H1 (cell line): ENCODE results near the gene FRZB. TPM values are rescaled to one million over a fixed set of nuclear protein-coding genes. Genes with fewer than 3 reads are reported as not detected.

Experiments used
- CTCF ChIA-PET: fragments of 300-600 bp; sonication (Branson Sonifier 250); formaldehyde crosslinking; loops from one replicate; lab custom pipeline; 2021; ENCODE audit not compliant: partially characterized antibody; lab: Charles Lee
- POLR2A ChIA-PET: fragments of 300-600 bp; sonication (Branson Sonifier 250); formaldehyde crosslinking; loops from one replicate; lab custom pipeline; 2021; ENCODE audit warnings: inconsistent platforms; ENCODE audit not compliant: partially characterized antibody; lab: Charles Lee
- DNase-seq, 2 experiments: peaks; one replicate each; pipeline versions ENCODE4 v3.0.0 to v3.0.0-alpha.2; 2010 to 2022; ENCODE audit warnings: low spot score in 2 of 2, low read depth in 1 of 2, mixed read lengths in 1 of 2
- FAIRE-seq: peaks from 2 replicates; lab custom pipeline; 2011; peaks lifted over from hg19 to GRCh38; lab: Jason Lieb, UNC
- H2AFZ ChIP-seq: 2 replicates; pipeline ENCODE4 v1.8.1; 2012; ENCODE audit warnings: low read length, inconsistent platforms
- H2AK5ac ChIP-seq: 2 replicates; pipeline ENCODE4 v1.6.1; 2013; ENCODE audit warnings: low read depth, low read length
- H2BK120ac ChIP-seq: replicated peaks from 2 replicates; pipeline ENCODE3; 2013; ENCODE audit warnings: low read depth, low read length, inconsistent platforms
- H2BK12ac ChIP-seq: 2 replicates; pipeline ENCODE4 v1.6.1; 2013; ENCODE audit warnings: low read depth, low read length
- H2BK15ac ChIP-seq: 2 replicates; pipeline ENCODE4 v1.6.1; 2013; ENCODE audit warnings: low read length
- H2BK20ac ChIP-seq: 2 replicates; pipeline ENCODE4 v1.6.1; 2013; ENCODE audit warnings: low read length
- H2BK5ac ChIP-seq: 2 replicates; pipeline ENCODE4 v1.6.1; 2013; ENCODE audit warnings: low read depth, low read length
- H3K14ac ChIP-seq: 2 replicates; pipeline ENCODE4 v1.6.1; 2013; ENCODE audit warnings: inconsistent platforms; ENCODE audit not compliant: insufficient read length
- H3K18ac ChIP-seq: 2 replicates; pipeline ENCODE4 v1.6.1; 2013; ENCODE audit warnings: low read length; ENCODE audit errors: extremely low read depth
- H3K23ac ChIP-seq: 2 replicates; pipeline ENCODE4 v1.6.1; 2013; ENCODE audit warnings: inconsistent platforms; ENCODE audit not compliant: insufficient read length
- H3K23me2 ChIP-seq: 2 replicates; pipeline ENCODE4 v1.6.1; 2013; ENCODE audit warnings: low read depth, low read length
- H3K27ac ChIP-seq: 2 replicates; pipeline ENCODE4 v1.6.1; 2011; ENCODE audit warnings: low read depth, low read length, inconsistent platforms
- H3K27me3 ChIP-seq, 4 experiments: replicated peaks in 1 of 4; 1 replicate in 1 of 4; 2 replicates in 3 of 4; pipeline versions ENCODE4 v1.6.1 to v1.8.1; 2011 to 2013; ENCODE audit warnings: low read length in 3 of 4, mild to moderate bottlenecking in 3 of 4, inconsistent platforms in 2 of 4, mixed read lengths in 2 of 4, moderate library complexity in 1 of 4; ENCODE audit not compliant: control insufficient read depth in 3 of 4, insufficient read depth in 3 of 4; ENCODE audit errors: extremely low read depth in 1 of 4
- H3K36me3 ChIP-seq, 4 experiments: 2 replicates each; pipeline versions ENCODE4 v1.6.1 to v1.8.1; 2011 to 2013; ENCODE audit warnings: mild to moderate bottlenecking in 4 of 4, low read length in 3 of 4, moderate library complexity in 2 of 4, control low read depth in 1 of 4, inconsistent platforms in 1 of 4; ENCODE audit not compliant: insufficient read depth in 4 of 4, control insufficient read depth in 2 of 4
- H3K4ac ChIP-seq: replicated peaks from 2 replicates; pipeline ENCODE3; 2013; ENCODE audit warnings: low read length, low read depth, mixed read lengths, inconsistent platforms; ENCODE audit not compliant: insufficient read length
- H3K4me1 ChIP-seq, 4 experiments: replicated peaks in 1 of 4; 1 replicate in 1 of 4; 2 replicates in 3 of 4; pipeline versions ENCODE4 v1.6.1 to v1.8.1; 2011 to 2013; ENCODE audit warnings: low read length in 3 of 4, inconsistent platforms in 2 of 4, mixed read lengths in 1 of 4; ENCODE audit not compliant: insufficient read depth in 4 of 4, control insufficient read depth in 3 of 4
- H3K4me2 ChIP-seq, 2 experiments: 2 replicates each; pipeline versions ENCODE4 v1.6.1 to v1.8.1; 2011 to 2013; ENCODE audit warnings: low read depth in 2 of 2, low read length in 2 of 2, control low read depth in 1 of 2, inconsistent platforms in 1 of 2, mild to moderate bottlenecking in 1 of 2; ENCODE audit not compliant: insufficient read depth in 1 of 2
- H3K4me3 ChIP-seq, 4 experiments: fragments of 200-600, 300-600 bp in 1 of 4; sonication (generic), shearing (Covaris generic), sonication (Bioruptor Twin) in 1 of 4; 2 replicates each; pipeline versions ENCODE4 v1.5.1 to v1.8.1; 2011 to 2016; ENCODE audit warnings: low read length in 4 of 4, low read depth in 3 of 4, control low read depth in 2 of 4, inconsistent platforms in 2 of 4, mild to moderate bottlenecking in 2 of 4, mixed read lengths in 1 of 4, moderate library complexity in 1 of 4; ENCODE audit not compliant: insufficient read depth in 2 of 4; ENCODE audit errors: extremely low read depth in 1 of 4
- H3K56ac ChIP-seq: replicated peaks from 2 replicates; pipeline ENCODE3; 2013; ENCODE audit warnings: low read depth, mild to moderate bottlenecking, mixed read lengths, low read length, inconsistent platforms; ENCODE audit not compliant: insufficient read length
- H3K79me1 ChIP-seq: 2 replicates; pipeline ENCODE4 v1.6.1; 2013; ENCODE audit warnings: low read depth, low read length, control low read depth
- H3K79me2 ChIP-seq, 2 experiments: 2 replicates each; pipeline versions ENCODE4 v1.6.1 to v1.8.1; 2012 to 2013; ENCODE audit warnings: low read length in 2 of 2, mild to moderate bottlenecking in 2 of 2, inconsistent platforms in 1 of 2; ENCODE audit not compliant: insufficient read depth in 2 of 2, control insufficient read depth in 1 of 2
- H3K9ac ChIP-seq, 4 experiments: replicated peaks in 1 of 4; 1 replicate in 1 of 4; 2 replicates in 3 of 4; pipeline versions ENCODE4 v1.6.1 to v1.8.1; 2011 to 2013; ENCODE audit warnings: low read depth in 3 of 4, low read length in 3 of 4, control low read depth in 2 of 4, mild to moderate bottlenecking in 2 of 4, moderate library complexity in 2 of 4, inconsistent platforms in 1 of 4; ENCODE audit errors: extremely low read depth in 1 of 4
- H3K9me3 ChIP-seq, 2 experiments: 2 replicates each; pipeline versions ENCODE4 v1.6.1 to v1.8.1; 2012 to 2013; ENCODE audit warnings: mild to moderate bottlenecking in 2 of 2, moderate library complexity in 2 of 2, control low read depth in 1 of 2, inconsistent platforms in 1 of 2, low read depth in 1 of 2, low read length in 1 of 2, mixed read lengths in 1 of 2; ENCODE audit not compliant: insufficient read depth in 2 of 2
- H4K20me1 ChIP-seq, 2 experiments: replicated peaks in 1 of 2; 2 replicates each; pipeline versions ENCODE3 to v1.8.1; 2011 to 2013; ENCODE audit warnings: inconsistent platforms in 2 of 2, low read length in 2 of 2, mild to moderate bottlenecking in 1 of 2; ENCODE audit not compliant: insufficient read depth in 2 of 2, control insufficient read depth in 1 of 2
- H4K5ac ChIP-seq: 2 replicates; pipeline ENCODE4 v1.6.1; 2013; ENCODE audit warnings: low read length, low read depth, mixed read lengths, inconsistent platforms; ENCODE audit not compliant: insufficient read length
- H4K8ac ChIP-seq: 2 replicates; pipeline ENCODE4 v1.8.0; 2013; ENCODE audit warnings: mild to moderate bottlenecking, moderate library complexity, low read length, inconsistent platforms; ENCODE audit not compliant: insufficient read depth; ENCODE audit errors: extremely low read depth
- H4K91ac ChIP-seq: replicated peaks from 2 replicates; pipeline ENCODE3; 2013; ENCODE audit warnings: low read length, mixed read lengths, inconsistent platforms; ENCODE audit not compliant: insufficient read length
- GTF2F1 ChIP-seq: IDR thresholded peaks from 2 replicates; pipeline ENCODE4 v1.6.1; 2012; ENCODE audit warnings: low read depth, low read length, improper control_type of control experiment, borderline replicate concordance
- KDM4A ChIP-seq: IDR thresholded peaks from one replicate; pipeline ENCODE4 v1.7.1; 2012; ENCODE audit warnings: low read depth, mild to moderate bottlenecking, moderate library complexity, low read length, inconsistent platforms; ENCODE audit not compliant: severe bottlenecking
- RBBP5 ChIP-seq: IDR thresholded peaks from 2 replicates; pipeline ENCODE4 v1.7.1; 2012; ENCODE audit warnings: low read depth, mild to moderate bottlenecking, inconsistent platforms, low read length, moderate library complexity, borderline replicate concordance
- TAF1 ChIP-seq: IDR thresholded peaks from 2 replicates; pipeline ENCODE4 v1.6.1; 2011; ENCODE audit warnings: mild to moderate bottlenecking, low read depth, low read length
- WGBS, 2 experiments: shearing (Covaris generic) in 1 of 2; methylation state at CpG; one replicate each; pipeline versions ENCODE4 v1.1.6 to v1.1.7; 2013 to 2015; ENCODE audit warnings: low lambda C conversion rate in 2 of 2, mixed read lengths in 2 of 2, inconsistent platforms in 1 of 2, low coverage in 1 of 2, missing lambda C conversion rate in 1 of 2; ENCODE audit not compliant: insufficient replicate concordance in 2 of 2, insufficient coverage in 1 of 2, insufficient read length in 1 of 2; ENCODE audit errors: extremely low coverage in 1 of 2, missing lambda C conversion rate in 1 of 2; 5-methylcytosine and 5-hydroxymethylcytosine counted together
- long read RNA-seq, 2 experiments: library from RNA in 1 of 2; library from capped mRNA in 1 of 2; stranded (forward); transcript quantifications; one replicate each; pipeline ENCODE4 v2.0.0, GENCODE V29; 2021; ENCODE audit warnings: inconsistent platforms in 1 of 2
- polyA minus RNA-seq, 3 experiments: library from RNA; depleted of rRNA, polyadenylated mRNA; stranded (reverse); fragments of >200 nt; gene quantifications; 1 replicate in 2 of 3; 2 replicates in 1 of 3; pipeline ENCODE4 v1.2.3, GENCODE V29; 2011
- polyA plus RNA-seq, 7 experiments: library from polyadenylated mRNA; depleted of rRNA in 3 of 7; stranded (reverse) in 5 of 7; unstranded in 2 of 7; fragments of >200 nt in 5 of 7; fragments of 200-250 nt in 2 of 7; gene quantifications; 1 replicate in 5 of 7; 2 replicates in 1 of 7; 4 replicates in 1 of 7; pipeline versions ENCODE4 v1.2.1 to v1.2.3, GENCODE V29; 2011 to 2013; ENCODE audit warnings: missing spikeins in 2 of 7, mixed read lengths in 2 of 7
- total RNA-seq: library from RNA; stranded (reverse); fragmentation: NEBNext Ultra II Directional; extraction: Animal tissue kit (Norgen Biotek cat#: 25700); gene quantifications from 2 replicates; pipeline ENCODE4 v1.2.1, GENCODE V29; 2021
- TF ChIP-seq, protein P1 (sequence below): IDR thresholded peaks from 2 replicates; pipeline ENCODE4 v1.6.1; 2012; ENCODE audit warnings: inconsistent platforms
- TF ChIP-seq, protein P2 (sequence below): IDR thresholded peaks from 2 replicates; pipeline ENCODE4 v1.6.1; 2012; ENCODE audit warnings: inconsistent platforms

The FRZB gene
- total RNA-seq (4.6 and 4.7 TPM in 2 replicates), polyA plus RNA-seq (2011; rRNA removed) (4.4 and 5.0 TPM in 2 replicates), polyA minus RNA-seq (2011; rRNA and poly(A)+ RNA removed) (2.4 and 2.5 TPM in 2 replicates)
- 4.4 TPM for polyA plus RNA-seq (2011; cell fraction: cytosol; rRNA removed)
- 4.7 TPM for polyA plus RNA-seq (2011; cell fraction: nucleus; rRNA removed)
- 2.8 to 4.4 TPM (median 3.2 TPM) in 4 replicates for polyA plus RNA-seq (2012, experiment 1 of 2)
- 2.7 TPM for polyA plus RNA-seq (2012, experiment 2 of 2)
- 2.7 TPM for polyA plus RNA-seq (2013, experiment 1 of 2)
- 3.5 TPM for polyA plus RNA-seq (2013, experiment 2 of 2)
- polyA minus RNA-seq (2011; cell fraction: cytosol; rRNA and poly(A)+ RNA removed) = 2.6 TPM
- 3.4 TPM for polyA minus RNA-seq (2011; cell fraction: nucleus; rRNA and poly(A)+ RNA removed)
- long read RNA-seq, experiment 1, transcript FRZB-201 (6 exons, 3,162 nt) = major isoform, 12 of 17 reads
- long read RNA-seq, experiment 1, partial matches to known transcripts = 1 of 17 reads
- long read RNA-seq, experiment 1, other reads (novel, unspliced or antisense) = 4 of 17 reads
- long read RNA-seq, experiment 2 = 0 reads

DNA sequence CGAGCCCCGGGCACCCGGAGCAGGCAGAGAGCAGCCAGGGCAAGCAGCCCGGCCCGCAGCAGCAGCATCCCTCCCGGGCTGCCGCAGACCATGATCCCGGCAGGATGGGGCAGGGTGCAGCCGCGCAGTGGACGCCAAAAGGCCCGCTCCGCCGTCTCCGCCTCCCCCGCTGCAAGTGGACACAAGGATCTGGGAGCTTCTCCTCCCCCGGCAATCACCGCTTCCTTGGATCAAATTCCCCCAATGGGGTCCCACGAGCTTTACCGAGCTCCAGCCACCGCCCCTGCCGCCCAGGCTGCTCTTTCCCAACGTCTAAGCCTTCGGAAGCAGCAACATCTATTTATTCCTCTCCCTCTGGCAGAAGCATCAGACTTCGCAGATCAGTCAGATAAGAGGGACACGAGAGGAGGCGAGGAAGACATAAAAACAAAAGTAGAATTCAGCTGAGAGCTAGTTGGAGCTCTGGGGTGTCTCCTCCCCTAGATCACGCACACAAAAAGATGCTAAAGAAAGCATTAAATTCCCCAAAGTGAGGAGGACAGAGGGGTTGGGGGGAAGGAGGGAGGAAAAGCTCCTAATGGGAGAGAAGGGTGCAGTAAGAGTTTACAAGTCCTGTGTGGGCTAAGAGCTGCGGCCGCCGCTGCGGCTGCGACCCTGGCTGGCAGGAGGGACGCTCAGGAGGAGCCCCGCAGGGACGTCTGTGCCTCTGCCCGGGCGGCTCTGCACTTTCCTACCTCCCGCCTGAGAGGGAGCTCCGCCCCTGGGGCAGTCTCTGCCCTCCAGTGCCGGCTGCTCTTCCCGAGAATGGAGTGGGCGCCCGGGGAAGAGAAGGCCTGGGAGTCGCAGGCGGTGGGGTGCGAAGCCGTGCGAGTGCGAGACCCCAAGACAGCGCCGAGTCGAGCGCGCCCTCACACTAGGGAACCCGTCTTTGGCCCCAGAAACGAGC, at the start of gene FRZB:
FRZB (minus strand) TSS at position 177 of the 946 bp plus-strand sequence; CDS start at position 92, 85 bp downstream.
- no peak within 1 kb of the TSS for H3K23ac ChIP-seq
- H2BK12ac ChIP-seq = peak within 1 kb of the TSS; percentile 30; the same call in 1 of the 2 replicates
- ChIA-PET CTCF (interaction anchor here (0.6 to 6.4 kb wide), 25 partner anchors 9 to 204 kb away, joined by 3 to 71 read pairs (median 4); no protein-coding TSS in a partner anchor), POLR2A (interaction anchor here (0.6 to 1.5 kb wide), 6 partner anchors 21 to 150 kb away, joined by 3 to 7 read pairs (median 3); partner anchors contain the start of gene DNAJC10)
- no peaks in the 10 kb centered on the region for H3K9me3 ChIP-seq
- H2AFZ ChIP-seq = peak within 1 kb of the TSS; percentile 93
- H3K36me3 ChIP-seq = no peaks in the 10 kb centered on the region
- no peak within 1 kb of the TSS for H2BK5ac ChIP-seq
- no peaks in the 10 kb centered on the region for H3K79me2 ChIP-seq
- no peak within 1 kb of the TSS for H2BK15ac ChIP-seq
- H2BK20ac ChIP-seq = peak within 1 kb of the TSS; percentile 8; the same call in 1 of the 2 replicates
- H3K79me1 ChIP-seq = no peaks in the 10 kb centered on the region
- no peak within 1 kb of the TSS for H2BK120ac ChIP-seq
- peak within 1 kb of the TSS; percentile 55 for H3K18ac ChIP-seq
- peak within 1 kb of the TSS; percentile 48 to 68 (median 54) for H3K4me3 ChIP-seq
- WGBS, 2 experiments = 2% methylated on average over 55 of the region's 57 CpGs; no CpG with 5 or more reads in 1 of the 2 experiments
- H3K23me2 ChIP-seq = peaks cover 15% of the 10 kb centered on the region
- peaks cover 2 to 19% (median 12%) of the 10 kb centered on the region in 4 experiments for H3K27me3 ChIP-seq
- H3K9ac ChIP-seq = peak within 1 kb of the TSS in 1 of 4 experiments; percentile 40; a peak in 1 of 7 replicates
- no peaks in the 10 kb centered on the region for H4K20me1 ChIP-seq
- H3K4me2 ChIP-seq = peak within 1 kb of the TSS; percentile 72 to 97
- H3K4me1 ChIP-seq = peaks cover 3 to 14% (median 7%) of the 10 kb centered on the region in 4 experiments; a peak in 6 of 7 replicates
- no peak within 1 kb of the TSS for H3K27ac ChIP-seq
- DNase-seq = peak; percentile 17 to 77
- no peak within 1 kb of the TSS for H4K91ac ChIP-seq
- no peak within 1 kb of the TSS for H3K4ac ChIP-seq
- no peak within 1 kb of the TSS for H2AK5ac ChIP-seq
- FAIRE-seq = no peak
- peak within 1 kb of the TSS; percentile 52; the same call in 1 of the 2 replicates for H4K8ac ChIP-seq
- H3K56ac ChIP-seq = peak within 1 kb of the TSS; percentile 40
- H4K5ac ChIP-seq = peak within 1 kb of the TSS; percentile 33
- H3K14ac ChIP-seq = no peak within 1 kb of the TSS
- TF ChIP-seq, protein P1, sequence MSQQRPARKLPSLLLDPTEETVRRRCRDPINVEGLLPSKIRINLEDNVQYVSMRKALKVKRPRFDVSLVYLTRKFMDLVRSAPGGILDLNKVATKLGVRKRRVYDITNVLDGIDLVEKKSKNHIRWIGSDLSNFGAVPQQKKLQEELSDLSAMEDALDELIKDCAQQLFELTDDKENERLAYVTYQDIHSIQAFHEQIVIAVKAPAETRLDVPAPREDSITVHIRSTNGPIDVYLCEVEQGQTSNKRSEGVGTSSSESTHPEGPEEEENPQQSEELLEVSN = no peak
- TF ChIP-seq RBBP5 = peak; percentile 32; the same call in 1 of the 2 replicates
- TF ChIP-seq GTF2F1 = no peak
- TF ChIP-seq, protein P2, sequence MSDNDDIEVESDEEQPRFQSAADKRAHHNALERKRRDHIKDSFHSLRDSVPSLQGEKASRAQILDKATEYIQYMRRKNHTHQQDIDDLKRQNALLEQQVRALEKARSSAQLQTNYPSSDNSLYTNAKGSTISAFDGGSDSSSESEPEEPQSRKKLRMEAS = no peak
- 0 out of 2 replicates have a peak, but pooled peaks have one; percentile 15 for TF ChIP-seq TAF1
- peak; percentile 61 for TF ChIP-seq KDM4A
